ENCODE measurements around the gene PPP1R36.
"Not testable (repeated sequence)": the region's sequence is repeated elsewhere in the genome, so short reads cannot be mapped to it uniquely, and the experiment has no call there.

The PPP1R36 gene, protein sequence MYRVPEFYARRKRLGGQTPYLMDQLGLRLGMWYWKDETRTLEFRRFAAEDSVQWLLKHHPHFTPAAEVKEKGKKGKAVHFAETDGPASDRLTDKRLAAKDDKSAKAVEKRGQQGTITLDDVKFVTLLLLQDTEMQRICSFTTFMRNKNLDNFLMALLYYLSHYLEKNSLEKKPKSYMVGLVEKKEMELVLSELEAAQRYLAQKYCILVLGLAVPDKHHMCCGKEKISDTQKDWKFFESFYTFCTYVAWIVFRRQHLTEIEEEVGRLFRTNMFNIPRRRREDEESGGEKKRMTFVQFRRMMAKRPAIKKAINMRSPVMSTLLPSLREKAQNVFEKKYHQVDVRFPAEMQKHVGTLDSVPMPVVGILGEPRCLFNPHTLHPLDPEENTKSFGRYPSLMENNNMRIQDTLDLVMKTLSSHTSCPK

DNA sequence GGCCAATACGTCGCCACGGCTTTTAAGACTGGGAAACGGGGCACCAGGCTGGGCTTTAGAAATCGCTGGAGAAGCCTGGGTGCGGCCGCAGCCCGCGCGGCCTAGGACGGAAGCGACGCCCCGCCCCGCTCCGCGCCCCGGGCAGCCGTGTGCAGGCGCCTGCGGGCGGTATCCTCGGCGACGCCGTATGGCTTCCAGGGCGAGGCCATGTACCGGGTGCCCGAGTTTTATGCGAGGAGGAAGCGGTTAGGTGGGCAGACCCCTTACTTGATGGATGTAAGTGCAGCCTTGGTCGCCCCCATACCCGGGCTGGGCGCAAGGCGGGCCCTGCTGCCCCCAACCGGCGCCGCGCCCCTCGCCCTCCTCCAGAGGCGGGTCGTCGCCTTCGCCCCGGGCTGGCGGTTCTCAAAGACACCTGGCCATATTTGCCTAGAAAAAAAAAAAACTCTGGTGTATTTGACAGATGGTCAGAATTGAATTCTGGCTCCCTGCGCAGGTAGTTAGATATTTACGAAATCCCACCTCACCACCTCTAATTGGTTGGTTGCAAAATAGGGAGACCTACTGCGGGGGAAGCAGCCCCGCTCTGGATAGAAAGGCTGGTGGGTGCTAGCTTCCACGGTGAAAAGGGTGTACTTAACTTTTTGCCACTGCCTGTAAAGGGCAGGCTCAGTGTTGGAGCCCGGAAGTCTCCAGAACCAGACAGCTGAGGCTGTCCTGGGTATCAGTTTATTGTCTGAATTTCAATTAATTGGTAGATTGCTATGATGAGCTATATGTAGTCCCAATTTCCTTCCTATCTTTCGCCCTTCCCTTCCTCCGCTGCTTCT, at the start of gene PPP1R36:
Gene PPP1R36, plus strand, starts transcription at position 171 of the 830 bp plus-strand sequence. Its CDS starts 37 bp downstream, at position 208.
- DNase-seq (ENCODE audit: low read depth in 2 of 2): no peak

DNA sequence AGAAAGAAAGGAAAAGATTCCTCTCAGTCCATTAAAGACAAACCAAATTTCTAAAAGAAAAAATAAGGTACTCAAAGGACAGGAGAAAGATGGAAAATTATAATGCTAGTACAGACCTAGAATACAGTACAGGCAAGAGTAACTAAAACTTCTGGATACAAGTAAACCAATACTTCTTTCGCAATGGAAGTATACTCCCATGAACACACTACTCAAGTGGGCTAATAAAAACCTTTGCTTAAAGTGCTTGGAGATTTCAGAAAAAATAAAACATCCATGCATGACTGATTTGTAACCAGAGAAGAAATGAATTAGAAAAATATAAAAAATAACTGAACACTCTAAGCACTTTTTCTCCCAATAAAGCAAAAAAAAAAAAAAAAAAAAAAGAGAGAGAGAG, 49.7 kb upstream of the PPP1R36 start:
- DNase-seq (ENCODE audit: low read depth in 2 of 2): no peak

DNA sequence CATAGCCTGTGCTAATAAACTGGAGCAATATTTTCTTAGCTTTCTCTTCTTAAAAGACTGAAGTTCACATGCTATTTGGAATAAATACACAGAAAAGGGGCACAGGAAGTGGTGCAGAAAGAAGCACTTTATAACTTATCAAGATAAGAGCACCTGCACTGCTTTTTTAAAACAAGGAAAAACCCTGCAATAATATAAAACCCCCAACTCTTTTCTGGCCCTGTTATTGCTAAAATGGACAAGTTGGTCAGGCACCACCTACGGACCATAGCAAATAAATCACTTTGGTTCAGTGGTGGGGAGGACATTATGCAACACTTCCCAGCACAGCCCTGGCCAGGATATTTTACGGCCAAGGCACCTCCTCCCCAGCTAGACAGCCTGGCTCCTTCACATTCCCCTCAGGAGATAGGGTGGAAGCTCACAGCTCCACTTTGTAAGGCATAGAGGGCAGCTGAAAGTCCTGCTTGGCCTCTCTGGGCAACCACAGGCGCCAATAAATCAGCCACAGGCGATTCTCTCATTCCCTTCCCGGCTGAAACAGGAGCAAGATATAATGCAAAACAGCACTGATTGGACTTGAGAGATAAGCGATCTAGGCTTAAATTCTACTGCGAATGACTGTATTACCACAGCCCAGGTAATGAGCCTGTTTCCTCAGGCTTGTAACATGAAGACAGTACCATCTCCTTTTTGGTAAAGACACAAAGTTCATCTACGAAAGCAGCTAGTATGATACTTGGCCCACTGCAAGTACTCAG, 48.2 kb upstream of the PPP1R36 start:
- no peak for DNase-seq (ENCODE audit: low read depth in 2 of 2)

DNA sequence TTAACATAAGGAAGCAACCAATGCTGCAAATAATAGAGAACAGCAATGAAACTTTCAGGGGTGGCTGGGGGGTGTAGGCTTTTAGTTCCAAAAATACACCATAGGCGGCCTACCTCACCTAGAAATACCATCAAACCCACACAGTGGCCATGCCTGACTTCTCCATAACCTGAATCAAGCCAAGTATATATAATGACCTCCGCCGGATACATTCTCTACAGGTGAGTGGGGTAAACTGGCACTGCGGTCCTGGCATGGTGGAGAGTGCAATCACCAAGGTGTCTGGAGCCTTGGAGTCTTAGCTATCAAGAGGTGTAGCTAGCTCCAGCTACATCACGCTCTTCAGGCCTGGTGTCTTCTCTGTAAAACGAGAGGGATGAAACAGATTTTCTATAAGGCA, 47.3 kb upstream of the PPP1R36 start:
- no peak for DNase-seq (ENCODE audit: low read depth in 2 of 2)

DNA sequence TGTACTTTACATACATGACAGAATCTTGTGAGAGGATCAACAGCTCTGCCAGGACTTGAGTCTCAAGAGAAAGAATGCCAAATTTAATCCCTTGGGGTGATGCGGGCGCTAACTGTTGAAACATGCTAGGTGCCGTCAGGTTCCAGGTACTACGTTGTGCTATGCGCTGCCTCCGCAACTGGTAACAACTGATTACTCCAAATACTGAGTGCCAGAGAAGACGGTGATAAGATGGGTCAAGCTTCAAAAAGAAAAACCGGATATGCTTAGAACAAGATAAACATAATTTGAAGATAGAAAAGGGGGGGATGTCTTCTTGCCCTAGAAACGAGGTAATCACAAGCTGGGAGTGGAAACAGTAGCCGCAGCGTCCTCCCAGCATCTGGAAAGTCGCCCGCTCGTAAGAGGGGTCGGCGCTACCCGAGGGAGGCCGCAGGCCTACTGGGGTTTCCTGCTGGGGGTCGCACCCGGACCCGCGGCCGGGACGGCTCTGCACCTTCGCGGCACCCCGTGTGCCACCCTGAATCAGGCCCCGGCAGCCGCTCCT, 46.8 kb upstream of the PPP1R36 start:
- no peak for DNase-seq (ENCODE audit: low read depth in 2 of 2)

DNA sequence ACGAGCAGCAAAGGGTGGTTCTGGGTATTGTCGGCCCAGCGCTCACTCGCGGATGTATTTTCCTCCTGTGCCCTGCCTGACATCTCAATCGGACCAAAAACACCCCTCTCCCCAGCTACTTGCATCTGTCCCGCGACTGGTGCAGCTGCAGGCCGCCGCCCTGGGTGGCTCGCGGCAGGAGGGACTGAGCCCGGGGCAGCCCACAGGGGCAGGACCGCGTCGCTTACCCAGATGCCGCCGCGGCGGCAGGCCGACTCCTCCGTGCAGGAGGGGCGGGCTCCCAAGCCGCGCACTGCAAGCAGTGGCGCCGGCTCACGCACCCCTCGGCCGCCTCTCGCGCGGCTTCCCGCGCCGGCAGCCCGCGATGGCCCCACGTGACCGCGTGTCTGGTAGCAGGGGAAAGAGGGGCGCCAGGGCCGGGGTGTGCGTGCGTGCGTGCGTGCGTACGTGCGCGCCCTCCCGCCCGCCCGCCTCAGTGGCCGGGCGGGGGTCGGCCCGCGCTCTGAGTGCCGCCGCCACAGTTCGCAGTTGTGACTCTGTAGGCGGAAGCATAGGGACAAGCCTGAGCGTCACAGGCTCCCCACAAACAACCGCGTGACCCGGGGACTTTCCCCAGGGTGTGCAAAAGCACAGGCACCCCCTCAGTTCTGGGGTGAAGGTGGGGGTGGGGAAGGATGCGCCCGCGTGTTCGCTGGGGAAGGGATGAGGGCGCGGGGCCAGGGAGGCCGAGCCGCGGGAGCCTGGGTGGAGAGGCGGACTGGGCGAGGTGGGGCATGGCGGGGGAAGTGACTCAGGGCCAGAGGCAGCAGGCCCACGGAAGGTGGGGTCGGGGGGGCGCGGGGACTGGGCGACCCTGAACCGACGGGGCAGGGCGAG, 46.1 kb upstream of the PPP1R36 start, which contains the start of gene ZBTB25:
Gene ZBTB25, minus strand, starts transcription at position 405 of the 876 bp plus-strand sequence. CDS start 13,305 bp downstream, outside the sequence.
- peak; percentile 78 to 85 for DNase-seq (ENCODE audit: low read depth in 2 of 2)

DNA sequence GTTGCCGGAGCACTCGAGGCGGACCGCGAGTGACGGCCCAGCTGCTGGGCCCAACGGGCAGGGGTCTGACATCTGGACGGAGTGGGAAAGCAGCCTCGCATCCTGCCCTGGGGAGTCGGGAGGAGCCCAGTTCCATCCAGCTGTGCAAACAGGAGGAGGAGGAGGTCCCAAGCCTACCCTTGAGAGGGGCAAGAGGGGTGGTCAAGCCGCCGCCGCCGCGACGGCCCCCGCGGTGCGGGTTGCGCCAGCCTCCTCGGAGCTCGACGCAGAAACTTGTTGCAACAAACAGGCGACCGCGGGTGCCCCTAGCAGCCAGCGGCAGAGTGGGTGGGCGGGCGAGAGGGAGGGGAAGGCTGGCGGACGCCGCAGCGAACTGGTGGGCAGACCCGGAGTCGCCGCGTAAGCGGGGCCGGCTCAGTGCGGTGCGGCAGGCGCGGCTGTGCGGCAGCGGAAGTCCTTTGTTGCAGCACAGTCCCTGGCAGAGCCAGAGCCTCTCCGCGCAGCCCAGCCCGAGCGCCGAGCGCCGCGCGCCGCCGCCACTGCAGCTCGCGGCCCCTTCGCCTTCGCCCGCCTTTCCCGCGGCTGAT, 45.4 kb upstream of the PPP1R36 start, which contains the start of gene ZBTB1:
Gene ZBTB1, plus strand, starts transcription at position 461 of the 587 bp plus-strand sequence. CDS start 16,735 bp downstream, outside the sequence.
- peak; percentile 51 to 63 for DNase-seq (ENCODE audit: low read depth in 2 of 2)

DNA sequence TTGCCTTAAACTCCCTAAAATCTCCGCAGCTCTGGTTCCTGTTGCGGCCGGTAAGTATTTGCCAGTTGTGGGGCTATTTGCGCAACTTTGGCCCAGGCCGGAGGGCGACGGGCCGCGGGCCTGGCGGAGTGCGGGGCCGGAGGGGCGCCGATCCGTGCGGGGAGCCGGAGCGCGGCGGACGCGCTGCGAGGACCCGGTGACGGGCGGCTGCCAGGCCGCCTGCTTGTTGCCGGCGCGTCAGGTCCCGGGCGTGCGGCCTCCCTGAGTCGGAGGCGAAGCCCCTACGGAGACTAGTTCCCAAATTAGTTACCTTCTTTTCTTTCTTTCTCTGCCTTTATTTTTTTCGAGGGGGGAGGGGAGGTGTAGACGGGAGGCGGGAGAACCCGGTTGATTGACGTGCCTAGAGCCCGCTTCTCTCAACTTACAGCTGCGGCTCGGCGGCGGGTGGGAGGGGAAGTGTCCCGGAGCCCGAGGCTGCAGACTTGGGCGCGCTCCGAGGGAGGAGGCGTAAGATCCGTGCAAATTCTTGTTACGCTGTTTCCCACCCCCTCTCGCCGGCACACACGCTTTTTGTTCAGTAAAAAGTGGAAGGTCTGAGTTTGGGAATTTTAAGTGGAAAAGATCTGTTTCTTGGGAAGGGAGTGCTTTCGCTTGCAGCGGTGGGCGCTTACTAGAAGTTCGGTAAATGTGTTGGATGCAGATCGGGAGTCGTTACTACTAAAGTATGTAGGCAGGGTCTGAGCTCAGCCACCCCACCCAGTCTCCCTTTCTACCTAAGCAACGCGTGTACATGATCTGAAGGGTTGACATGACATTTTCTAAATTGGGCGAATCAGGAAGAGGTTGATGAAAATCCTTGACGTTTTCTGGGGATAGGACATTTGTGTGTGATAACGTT, 44.6 kb upstream of the PPP1R36 start:
- peak; percentile 58 to 61 for DNase-seq (ENCODE audit: low read depth in 2 of 2)

DNA sequence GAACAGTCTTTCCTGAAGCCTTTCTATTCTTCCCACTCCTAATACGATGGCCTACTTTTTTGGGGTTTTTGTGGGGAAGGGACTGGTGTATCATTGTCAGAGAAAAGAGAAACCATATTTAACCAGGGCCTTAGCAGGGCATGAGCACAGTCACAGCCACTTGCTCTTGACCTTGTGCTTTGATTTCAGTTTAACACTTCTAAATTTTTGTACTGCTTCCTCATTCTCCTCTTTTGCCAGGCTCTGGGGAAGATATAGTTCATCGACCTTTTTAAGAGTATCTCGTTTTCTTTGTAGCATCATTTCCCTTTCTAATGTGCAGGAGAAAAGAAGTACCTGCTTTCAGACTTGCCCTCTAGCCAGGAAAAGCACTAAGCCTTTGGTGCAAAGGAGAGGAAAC, 43.0 kb upstream of the PPP1R36 start:
- no peak for DNase-seq (ENCODE audit: low read depth in 2 of 2)

DNA sequence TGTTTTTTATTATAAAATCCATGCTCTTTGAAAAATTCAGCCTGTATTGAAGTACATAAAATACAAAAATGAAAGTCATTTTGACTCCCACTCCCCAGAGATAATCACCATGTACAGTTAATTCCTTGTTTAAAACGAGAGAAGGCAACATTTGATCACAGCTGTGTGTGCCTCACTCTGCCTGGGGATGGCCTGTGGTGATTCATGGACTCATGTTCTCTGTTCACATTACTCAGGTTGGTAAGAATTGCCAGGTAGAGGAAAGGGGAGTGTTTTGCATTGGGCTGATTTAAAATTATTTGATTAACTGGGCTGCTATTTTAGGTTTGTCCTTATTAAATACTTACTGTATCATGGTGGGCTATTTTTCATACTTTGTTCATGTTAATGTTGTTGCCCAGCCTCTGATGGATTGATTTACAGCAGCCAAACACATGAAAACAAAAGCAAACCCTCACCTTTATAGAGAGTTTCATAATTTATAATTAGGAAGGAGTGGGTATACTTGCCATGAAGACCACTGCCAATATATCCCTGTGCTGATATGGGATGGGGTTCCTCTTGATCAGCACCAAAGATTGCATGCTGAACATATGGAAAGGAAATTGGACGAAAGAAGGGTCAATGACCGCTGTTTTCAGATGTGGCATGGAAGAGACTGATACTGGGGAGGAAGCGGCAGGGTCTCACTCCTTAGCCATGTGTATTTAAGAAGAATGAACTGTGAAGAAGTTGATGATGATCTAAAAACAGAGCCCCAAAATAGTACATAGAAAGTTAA, 42.2 kb upstream of the PPP1R36 start:
- no peak for DNase-seq (ENCODE audit: low read depth in 2 of 2)

DNA sequence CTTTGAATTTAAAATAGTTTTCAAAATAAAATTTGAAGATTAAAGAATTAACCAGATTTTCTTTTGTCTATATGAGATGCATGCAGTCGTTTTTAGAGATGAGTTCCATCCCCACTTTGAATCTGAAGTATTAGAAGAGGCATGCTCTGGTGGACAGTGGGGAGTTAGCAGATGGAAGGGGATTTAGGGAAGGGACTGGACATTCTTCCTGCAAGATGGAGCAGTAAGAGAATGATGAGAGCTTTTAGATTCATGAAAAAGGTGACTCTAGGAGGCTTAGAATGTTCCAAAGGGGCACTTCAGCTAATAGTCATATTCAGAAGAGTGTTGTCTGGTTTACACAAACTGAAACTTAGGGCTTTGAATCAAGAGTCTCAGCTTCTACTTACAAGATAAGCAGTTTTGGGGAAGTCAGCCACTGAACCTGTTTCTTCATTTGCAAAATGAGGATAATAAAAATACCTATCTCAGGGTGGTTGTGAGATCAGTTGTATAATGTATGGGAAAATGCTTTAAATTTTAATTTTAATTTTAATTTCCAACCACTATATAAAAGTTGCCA, 41.5 kb upstream of the PPP1R36 start:
- no peak for DNase-seq (ENCODE audit: low read depth in 2 of 2)

DNA sequence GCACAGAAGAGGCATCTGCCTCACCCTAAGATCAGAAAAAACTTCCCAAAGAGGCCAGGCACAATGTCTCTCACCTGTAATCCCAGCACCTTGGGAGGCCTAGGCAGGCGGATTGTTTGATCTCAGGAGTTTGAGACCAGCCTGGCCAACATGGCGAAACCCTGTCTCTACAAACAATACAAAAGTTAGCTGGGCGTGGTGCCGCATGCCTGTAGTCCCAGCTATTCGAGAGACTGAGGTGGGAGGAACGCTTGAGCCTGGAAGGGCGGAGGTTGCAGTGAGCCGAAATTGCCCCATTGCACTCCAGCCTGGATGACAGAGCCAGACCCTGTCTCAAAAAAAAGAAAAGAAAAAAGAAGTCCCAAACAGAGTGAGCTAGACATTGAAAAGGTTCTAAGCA, 40.7 kb upstream of the PPP1R36 start:
- DNase-seq (ENCODE audit: low read depth in 2 of 2): no peak

DNA sequence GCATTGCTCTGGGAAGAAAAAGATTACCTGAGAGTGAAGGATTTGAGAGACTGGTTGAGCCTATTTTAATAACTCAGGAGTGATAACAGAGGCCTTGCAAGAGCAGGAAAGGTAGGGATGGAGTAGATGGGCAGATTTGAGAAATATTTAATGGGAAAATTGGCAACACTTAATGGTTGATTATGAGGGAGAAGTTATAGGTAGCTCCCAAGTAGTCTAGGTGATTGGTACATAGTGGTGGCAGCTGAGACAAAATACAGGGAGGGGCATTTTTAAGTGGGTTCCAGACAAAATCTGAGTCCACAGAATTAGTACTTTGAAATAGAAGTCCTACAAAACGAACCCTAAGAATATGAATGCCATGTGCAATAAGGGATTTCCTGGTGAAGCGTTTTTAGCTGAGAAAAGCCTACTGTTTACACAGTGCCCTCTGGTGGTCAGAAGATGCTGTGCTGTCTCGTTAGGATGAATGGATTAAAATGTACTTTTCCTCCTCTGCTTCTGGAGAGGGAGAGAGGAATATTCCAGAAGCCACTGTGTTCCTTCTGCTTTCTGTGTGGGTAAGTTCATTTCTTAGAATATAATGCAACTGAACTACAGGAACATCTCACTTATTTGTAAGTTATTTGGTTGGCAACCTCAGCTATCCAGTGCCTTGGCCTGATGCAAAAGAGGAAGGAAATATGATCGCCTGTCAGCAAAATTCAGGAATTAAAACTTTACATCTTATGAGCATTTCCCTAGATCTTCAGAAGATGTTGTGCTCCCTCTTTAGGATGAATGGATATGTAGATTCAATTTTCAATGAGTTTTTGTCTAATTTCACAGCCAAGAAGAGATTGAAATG, 38.7 kb upstream of the PPP1R36 start:
- DNase-seq (ENCODE audit: low read depth in 2 of 2): no peak

DNA sequence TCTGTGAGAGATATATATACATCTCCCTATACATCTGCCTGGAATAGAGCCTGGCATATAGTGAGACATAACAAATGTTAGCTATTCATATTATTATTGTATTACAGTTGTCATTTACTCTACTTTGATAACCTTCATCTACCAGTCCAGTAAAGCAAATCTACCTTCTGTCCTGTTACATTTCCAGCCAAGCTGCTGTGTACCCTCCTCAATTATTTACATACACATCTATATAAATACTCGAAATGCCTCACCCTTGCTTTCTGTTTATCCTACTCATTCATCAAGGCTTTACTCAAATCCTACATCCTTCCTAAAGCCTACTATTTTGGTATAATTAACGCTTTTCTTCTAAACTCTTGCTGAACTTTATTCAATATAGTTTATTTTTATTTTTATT, 36.5 kb upstream of the PPP1R36 start:
- DNase-seq (ENCODE audit: low read depth in 2 of 2): no peak

DNA sequence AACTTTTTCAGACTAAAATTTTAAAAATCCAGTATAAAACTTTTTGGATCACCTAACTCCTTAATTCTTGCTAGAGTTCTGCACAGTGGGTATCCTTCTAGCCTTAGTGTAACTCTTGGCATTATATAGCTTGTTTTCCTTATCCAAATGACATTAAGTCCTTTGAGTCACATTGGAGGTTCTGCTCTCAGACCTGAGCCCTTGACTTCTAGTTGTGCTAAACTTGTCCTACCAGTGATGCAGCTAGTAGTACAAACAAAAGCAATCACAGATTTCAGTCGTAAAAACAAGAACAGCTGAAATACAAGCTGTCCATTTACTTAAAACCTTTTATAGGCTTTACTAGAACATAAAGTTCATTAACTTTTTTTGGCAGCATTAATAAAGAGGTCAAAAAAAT, 34.7 kb upstream of the PPP1R36 start:
- DNase-seq (ENCODE audit: low read depth in 2 of 2): no peak

DNA sequence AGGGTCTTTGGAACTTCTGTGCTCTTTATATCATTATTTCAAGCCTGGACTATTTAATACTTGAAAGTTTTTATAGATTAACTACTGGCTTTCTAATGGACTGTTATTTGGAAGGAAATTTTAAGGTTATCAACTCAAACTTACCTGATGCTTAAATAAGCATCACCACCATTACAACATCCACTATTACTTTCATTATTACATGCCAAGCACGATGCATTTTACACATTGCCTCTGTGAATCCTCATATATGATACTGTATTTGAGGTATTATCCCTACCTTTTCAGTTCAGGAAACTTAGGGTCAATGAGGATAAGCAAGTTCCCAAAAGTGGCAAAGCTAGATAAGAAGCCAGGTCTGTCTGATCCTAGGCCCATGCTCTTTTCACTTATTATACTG, 32.8 kb upstream of the PPP1R36 start:
- DNase-seq (ENCODE audit: low read depth in 2 of 2): no peak

DNA sequence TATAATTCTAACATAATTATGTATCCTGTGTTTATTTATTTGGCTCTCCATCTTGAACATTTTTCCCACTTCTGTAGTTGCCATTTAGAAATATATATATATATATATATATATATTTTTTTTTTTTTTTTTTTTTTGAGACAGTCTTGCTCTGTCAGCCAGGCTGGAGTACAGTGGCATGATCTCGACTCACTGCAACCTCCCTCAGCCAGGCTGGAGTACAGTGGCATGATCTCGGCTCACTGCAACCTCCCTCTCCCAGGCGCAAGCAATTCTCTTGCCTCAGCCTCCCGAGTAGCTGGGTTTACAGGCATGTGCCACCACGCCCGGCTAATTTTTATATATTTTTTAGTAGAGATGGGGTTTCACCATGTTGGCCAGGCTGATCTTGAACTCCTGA, 32.1 kb upstream of the PPP1R36 start:
- not testable (repeated sequence) for DNase-seq (ENCODE audit: low read depth in 2 of 2)
